PC-3 (cell line): Measurements from ENCODE around the gene PAFAH1B2. TPM values are rescaled to one million over a fixed set of nuclear protein-coding genes. Genes with fewer than 3 reads are reported as not detected.

Experiments
- ATAC-seq: fragments of 200-7000 bp; cut with Tn5 transposase; 2 replicates; pipeline ENCODE4 v1.9.1; 2020; ENCODE audit warnings: mild to moderate bottlenecking, moderate library complexity
- BruUV-seq: library from RNA; stranded (reverse); fragments of 400-500 nt; replicated peaks from 2 replicates; lab custom pipeline; 2021; lab: Mats Ljungman, UMichigan
- CTCF ChIA-PET: fragments of 300-600 bp; sonication (Branson Sonifier 250); formaldehyde crosslinking; loops from one replicate; lab custom pipeline; 2022; ENCODE audit warnings: antibody characterized with exemption; lab: Charles Lee
- POLR2A ChIA-PET: fragments of 300-600 bp; sonication (Branson Sonifier 250); formaldehyde crosslinking; loops from one replicate; lab custom pipeline; 2022; ENCODE audit warnings: antibody characterized with exemption; ENCODE audit not compliant: unreplicated experiment; lab: Charles Lee
- DNase-seq: peaks from one replicate; pipeline ENCODE4 v3.0.0-alpha.2; 2015
- H2AFZ ChIP-seq: fragments of 300-600 bp; sonication (generic); 2 replicates; pipeline ENCODE4 v1.6.0; 2016; ENCODE audit warnings: antibody characterized with exemption, low read length
- H3F3A ChIP-seq: fragments of 300-600 bp; sonication (generic); one replicate; pipeline ENCODE4 v1.6.0; 2017; ENCODE audit warnings: antibody characterized with exemption, low read length, control low read depth, mild to moderate bottlenecking; ENCODE audit not compliant: unreplicated experiment
- H3K27ac ChIP-seq: fragments of 300-600 bp; sonication (generic); 2 replicates; pipeline ENCODE4 v1.5.1; 2016; ENCODE audit warnings: mild to moderate bottlenecking, low read length
- H3K27me3 ChIP-seq: fragments of 300-600 bp; sonication (generic); 2 replicates; pipeline ENCODE4 v1.6.1; 2016; ENCODE audit warnings: low read length, mixed read lengths
- H3K36me3 ChIP-seq: fragments of 300-600 bp; sonication (generic); 2 replicates; pipeline ENCODE4 v1.6.1; 2016; ENCODE audit warnings: low read depth, mixed run types, low read length, mixed read lengths
- H3K4me1 ChIP-seq: fragments of 300-600 bp; sonication (generic); 2 replicates; pipeline ENCODE4 v1.5.1; 2016; ENCODE audit warnings: low read length; ENCODE audit not compliant: insufficient read depth
- H3K4me2 ChIP-seq: fragments of 300-600 bp; sonication (generic); 2 replicates; pipeline ENCODE4 v1.6.0; 2016; ENCODE audit warnings: low read length
- H3K4me3 ChIP-seq: fragments of 300-600 bp; sonication (generic); 2 replicates; pipeline ENCODE4 v1.5.1; 2016; ENCODE audit warnings: mild to moderate bottlenecking, low read length, mixed read lengths
- H3K79me2 ChIP-seq: fragments of 300-600 bp; sonication (generic); 2 replicates; pipeline ENCODE4 v1.6.1; 2017; ENCODE audit warnings: low read length, mixed read lengths
- H3K9ac ChIP-seq: fragments of 300-600 bp; sonication (generic); 2 replicates; pipeline ENCODE4 v1.6.0; 2016; ENCODE audit warnings: mild to moderate bottlenecking, low read length
- H3K9me2 ChIP-seq: fragments of 300-600 bp; sonication (generic); replicated peaks from 2 replicates; pipeline ENCODE4 v1.6.1; 2016; ENCODE audit warnings: mixed run types, low read length, mixed read lengths
- H3K9me3 ChIP-seq: fragments of 300-600 bp; sonication (generic); 2 replicates; pipeline ENCODE4 v1.6.1; 2016; ENCODE audit warnings: low read length, mixed read lengths
- H4K20me1 ChIP-seq: fragments of 300-600 bp; sonication (generic); 2 replicates; pipeline ENCODE4 v1.6.1; 2016; ENCODE audit warnings: low read length, mixed read lengths
- CTCF ChIP-seq: fragments of 300-600 bp; sonication (generic); conservative IDR thresholded peaks from 2 replicates; pipeline ENCODE4 v1.5.1; 2017; ENCODE audit warnings: antibody characterized with exemption, low read depth, mild to moderate bottlenecking, low read length
- EZH2 ChIP-seq: fragments of 300-600 bp; sonication (generic); IDR thresholded peaks from one replicate; pipeline ENCODE4 v1.6.1; 2017; ENCODE audit warnings: antibody characterized with exemption, mild to moderate bottlenecking, low read length; ENCODE audit not compliant: unreplicated experiment
- EZH2phosphoT487 ChIP-seq: fragments of 300-600 bp; sonication (generic); IDR thresholded peaks from 2 replicates; pipeline ENCODE4 v1.6.1; 2018; ENCODE audit warnings: mild to moderate bottlenecking, antibody characterized with exemption, low read length, borderline replicate concordance
- intact Hi-C: fragments of 100-400 bp; cut with micrococcal nuclease; formaldehyde crosslinking; loops from 2 replicates; pipeline ENCODE4 v1.9.0; 2023
- total RNA-seq: library from RNA; depleted of rRNA; stranded (reverse); fragments of >200 nt; gene quantifications from 2 replicates; pipeline ENCODE4 v1.2.3, GENCODE V29; 2014

Gene PAFAH1B2
- total RNA-seq, 1 experiment from 2014 or later, result 91.6 TPM

DNA sequence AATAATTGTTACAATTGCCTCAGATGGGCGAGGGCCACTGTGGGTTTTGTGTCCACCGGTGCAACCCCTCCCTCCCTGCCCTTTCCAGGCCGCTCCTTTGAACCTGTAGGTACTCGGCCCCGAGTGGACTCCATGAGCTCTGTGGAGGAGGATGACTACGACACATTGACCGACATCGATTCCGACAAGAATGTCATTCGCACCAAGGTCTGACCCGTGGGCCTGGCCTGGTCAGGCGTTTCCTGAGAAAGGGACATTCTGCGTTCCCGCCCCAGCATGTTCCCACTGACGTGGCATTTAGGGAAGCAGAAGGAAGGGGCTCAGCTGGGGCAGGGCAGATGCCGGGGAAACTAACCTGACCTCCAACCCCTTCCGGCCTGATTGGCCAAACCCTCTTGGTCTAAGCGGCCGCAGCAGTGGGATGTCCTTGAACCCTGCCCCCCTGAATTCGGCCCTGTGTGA is 44.6 kb downstream of the PAFAH1B2 start:
- ChIA-PET POLR2A (no interaction called here), CTCF (no interaction called here)
- Histone ChIP-seq H3K27me3 (no peaks in the 10 kb centered on the region), H4K20me1 (no peaks in the 10 kb centered on the region), H2AFZ (no peak overlapping the region), H3K27ac (no peak overlapping the region), H3K4me1 (peaks cover 24% of the 10 kb centered on the region), H3K4me3 (no peak overlapping the region), H3K4me2 (no peak overlapping the region), H3K79me2 (no peaks in the 10 kb centered on the region), H3K9me3 (no peaks in the 10 kb centered on the region), H3K36me3 (no peaks in the 10 kb centered on the region), H3K9ac (no peak overlapping the region), H3K9me2 (no peaks in the 10 kb centered on the region), H3F3A (no peaks in the 10 kb centered on the region)
- no peak for DNase-seq
- BruUV-seq, result no TSS peak
- intact Hi-C loops, result no loop called here
- no peak for ATAC-seq
- no peak for TF ChIP-seq CTCF
- no peak for TF ChIP-seq EZH2phosphoT487
- no peak for TF ChIP-seq EZH2

DNA sequence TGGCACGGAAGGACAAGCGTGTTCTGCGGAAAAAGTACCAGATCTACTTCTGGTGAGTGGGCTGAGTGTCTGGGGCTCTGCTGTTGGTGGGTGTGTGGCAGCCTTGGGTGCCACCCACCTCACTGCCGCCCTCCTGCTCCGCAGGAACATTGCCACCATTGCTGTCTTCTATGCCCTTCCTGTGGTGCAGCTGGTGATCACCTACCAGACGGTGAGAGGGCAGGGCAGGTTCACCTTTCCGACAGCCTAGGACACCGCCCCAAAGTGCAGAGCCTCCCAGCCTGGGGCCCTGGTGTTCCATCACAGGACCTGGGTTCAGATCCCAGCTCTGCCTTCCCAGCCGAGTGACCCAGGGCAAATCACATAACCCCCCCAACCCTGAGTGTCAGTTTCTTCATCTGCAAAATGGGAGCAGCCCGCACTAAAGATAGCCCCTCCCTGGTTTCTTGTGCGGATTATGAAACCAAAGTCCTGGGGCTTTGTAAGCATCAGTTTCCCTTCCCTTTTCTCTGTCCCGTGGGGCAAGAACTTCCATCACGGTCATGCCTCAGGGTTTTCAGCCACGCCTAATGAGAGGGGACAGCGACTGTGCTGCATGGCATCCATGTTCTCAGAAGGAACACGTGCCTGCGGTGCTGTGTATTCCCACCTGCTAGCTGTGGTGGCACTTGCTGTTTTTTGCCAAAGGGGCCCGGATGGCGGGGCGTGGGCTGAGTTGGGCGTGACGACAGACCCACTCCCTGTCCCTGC is 45.3 kb downstream of the PAFAH1B2 start:
- ATAC-seq, result no peak
- H2AFZ ChIP-seq, result no peak overlapping the region
- no peaks in the 10 kb centered on the region for H3K9me3 ChIP-seq
- TF ChIP-seq EZH2phosphoT487, result no peak
- no peak for TF ChIP-seq EZH2
- intact Hi-C loops, result no loop called here
- DNase-seq, result no peak
- POLR2A ChIA-PET, result no interaction called here
- H4K20me1 ChIP-seq, result no peaks in the 10 kb centered on the region
- no peak overlapping the region for H3K4me2 ChIP-seq
- no peaks in the 10 kb centered on the region for H3K79me2 ChIP-seq
- no TSS peak for BruUV-seq
- H3F3A ChIP-seq, result no peaks in the 10 kb centered on the region
- peaks cover 17% of the 10 kb centered on the region for H3K4me1 ChIP-seq
- no peaks in the 10 kb centered on the region for H3K27me3 ChIP-seq
- no peak overlapping the region for H3K27ac ChIP-seq
- CTCF ChIA-PET, result no interaction called here
- H3K9ac ChIP-seq, result no peak overlapping the region
- H3K4me3 ChIP-seq, result no peak overlapping the region
- H3K36me3 ChIP-seq, result no peaks in the 10 kb centered on the region
- H3K9me2 ChIP-seq, result no peaks in the 10 kb centered on the region

GRCh38 chr11:117189941-117190544 is 46.0 kb downstream of the PAFAH1B2 start:
- Histone ChIP-seq H3K27me3 (no peaks in the 10 kb centered on the region), H3F3A (no peaks in the 10 kb centered on the region), H3K4me2 (no peak overlapping the region), H3K9me2 (no peaks in the 10 kb centered on the region), H3K27ac (no peak overlapping the region), H3K9me3 (no peaks in the 10 kb centered on the region), H4K20me1 (no peaks in the 10 kb centered on the region), H2AFZ (no peak overlapping the region), H3K36me3 (no peaks in the 10 kb centered on the region), H3K79me2 (no peaks in the 10 kb centered on the region), H3K9ac (no peak overlapping the region), H3K4me1 (peaks cover 12% of the 10 kb centered on the region), H3K4me3 (no peak overlapping the region)
- ChIA-PET POLR2A (no interaction called here), CTCF (no interaction called here)
- ATAC-seq (no peak), DNase-seq (no peak)
- intact Hi-C loops, result no loop called here
- TF ChIP-seq EZH2phosphoT487, result no peak
- no peak for TF ChIP-seq CTCF
- TF ChIP-seq EZH2, result no peak
- BruUV-seq, result no TSS peak
